ENCODE results near the gene ARL14. TPM values are rescaled to one million over a fixed set of nuclear protein-coding genes. Genes with fewer than 3 reads are reported as not detected.

Gene ARL14
- total RNA-seq, 4 donors from 2014 or later: 0.70 to 0.92 (median 0.76) TPM; not detected in 1

DNA sequence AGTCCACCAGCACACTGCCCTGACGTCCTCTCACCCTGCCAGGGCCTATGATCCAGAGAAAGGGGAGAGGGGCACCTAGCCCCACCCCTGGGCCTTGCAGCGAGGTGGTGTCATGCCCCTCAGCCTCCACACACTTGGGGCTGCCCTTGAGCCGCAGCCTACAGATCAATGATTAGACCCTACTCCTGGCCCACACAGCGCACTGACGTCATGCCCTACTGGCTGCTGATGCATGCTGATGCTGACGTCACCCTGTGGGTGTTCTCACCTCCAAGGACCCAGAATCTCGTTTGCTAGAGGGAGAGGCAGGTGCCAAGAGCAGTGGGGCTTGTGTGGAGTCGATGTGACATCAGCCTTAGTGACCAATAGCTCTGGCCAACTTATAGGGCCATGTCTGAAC lies 18.0 kb downstream of the ARL14 start:
- Histone ChIP-seq H3K36me3 (no peaks in the 10 kb centered on the region), H3K4me1 (no peaks in the 10 kb centered on the region), H3K9me3 (no peaks in the 10 kb centered on the region), H3K27ac (no peak overlapping the region), H3K27me3 (no peaks in the 10 kb centered on the region), H3K4me3 (no peak overlapping the region)
- TF ChIP-seq, protein P1, sequence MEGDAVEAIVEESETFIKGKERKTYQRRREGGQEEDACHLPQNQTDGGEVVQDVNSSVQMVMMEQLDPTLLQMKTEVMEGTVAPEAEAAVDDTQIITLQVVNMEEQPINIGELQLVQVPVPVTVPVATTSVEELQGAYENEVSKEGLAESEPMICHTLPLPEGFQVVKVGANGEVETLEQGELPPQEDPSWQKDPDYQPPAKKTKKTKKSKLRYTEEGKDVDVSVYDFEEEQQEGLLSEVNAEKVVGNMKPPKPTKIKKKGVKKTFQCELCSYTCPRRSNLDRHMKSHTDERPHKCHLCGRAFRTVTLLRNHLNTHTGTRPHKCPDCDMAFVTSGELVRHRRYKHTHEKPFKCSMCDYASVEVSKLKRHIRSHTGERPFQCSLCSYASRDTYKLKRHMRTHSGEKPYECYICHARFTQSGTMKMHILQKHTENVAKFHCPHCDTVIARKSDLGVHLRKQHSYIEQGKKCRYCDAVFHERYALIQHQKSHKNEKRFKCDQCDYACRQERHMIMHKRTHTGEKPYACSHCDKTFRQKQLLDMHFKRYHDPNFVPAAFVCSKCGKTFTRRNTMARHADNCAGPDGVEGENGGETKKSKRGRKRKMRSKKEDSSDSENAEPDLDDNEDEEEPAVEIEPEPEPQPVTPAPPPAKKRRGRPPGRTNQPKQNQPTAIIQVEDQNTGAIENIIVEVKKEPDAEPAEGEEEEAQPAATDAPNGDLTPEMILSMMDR (IDR thresholded peaks at IDR 0.05): no peak
- no peak for TF ChIP-seq POLR2A (IDR thresholded peaks at IDR 0.05)
- no peak for DNase-seq
- intact Hi-C loops (cut with DNase I): no loop called here
- WGBS, 2 donors: 66 to 83% methylated on average over 7 of the region's 8 CpGs

DNA sequence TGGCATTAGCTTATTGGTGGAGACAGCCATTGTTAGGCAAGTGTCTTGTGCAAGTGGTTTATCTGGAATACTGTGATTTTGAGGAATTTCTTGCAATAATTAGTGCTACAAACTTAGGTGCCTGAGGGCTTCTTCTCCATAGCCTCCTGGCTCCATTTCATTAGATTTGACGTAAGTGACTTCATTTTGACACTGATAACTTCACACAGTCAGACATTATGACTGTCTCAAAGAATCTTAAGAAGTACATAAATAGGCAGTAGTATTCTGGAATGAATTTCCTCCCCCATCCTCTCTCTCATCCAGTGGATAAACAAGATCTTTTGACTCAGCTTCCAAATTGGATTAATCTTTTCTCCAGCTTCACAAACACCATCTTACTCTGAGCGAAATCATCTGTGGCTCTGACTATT lies 19.0 kb downstream of the ARL14 start:
- no peaks in the 10 kb centered on the region for H3K9me3 ChIP-seq
- no peaks in the 10 kb centered on the region for H3K27me3 ChIP-seq
- DNase-seq: no peak
- no peak overlapping the region for H3K27ac ChIP-seq
- 51 to 58% methylated on average over 2 of the region's 2 CpGs for WGBS, 2 donors
- H3K36me3 ChIP-seq: no peaks in the 10 kb centered on the region
- TF ChIP-seq, protein P1 (IDR thresholded peaks at IDR 0.05): no peak
- TF ChIP-seq POLR2A (IDR thresholded peaks at IDR 0.05): no peak
- no peaks in the 10 kb centered on the region for H3K4me1 ChIP-seq
- no peak overlapping the region for H3K4me3 ChIP-seq
- intact Hi-C loops (cut with DNase I): no loop called here

DNA sequence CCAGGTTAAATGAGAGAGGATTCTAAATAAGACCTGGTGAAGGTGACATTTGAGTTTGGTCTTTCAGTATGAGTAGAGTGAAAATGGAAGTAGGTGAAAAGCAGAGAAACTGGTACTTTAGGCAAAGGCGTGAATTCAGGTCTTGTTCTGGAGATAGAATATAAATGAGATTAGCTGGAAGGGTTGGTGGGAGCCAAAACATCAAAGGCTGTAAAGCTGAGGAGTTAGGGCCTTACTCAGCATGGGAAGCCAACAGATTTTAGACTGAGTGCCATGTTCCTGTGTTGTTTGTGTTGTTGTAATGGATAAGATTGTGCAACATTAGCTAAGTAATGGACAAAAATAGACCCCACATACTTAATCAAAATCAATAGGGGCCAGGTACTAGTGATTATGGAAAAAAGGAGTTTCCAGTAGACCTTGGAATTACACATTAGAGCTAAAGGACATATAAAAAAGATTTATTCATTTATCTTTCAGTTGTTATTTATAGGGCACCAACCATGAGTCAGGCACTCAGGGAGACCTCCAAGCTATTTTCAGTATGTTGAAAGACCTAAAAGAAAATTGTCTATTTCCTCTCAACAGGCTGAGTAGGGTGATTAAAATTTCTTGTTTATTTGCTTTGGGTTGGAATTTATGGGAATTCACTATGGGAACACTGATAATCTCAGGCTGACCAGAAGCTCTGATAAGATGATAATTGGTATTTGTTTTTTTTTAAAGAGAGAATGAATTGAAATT lies 20.8 kb downstream of the ARL14 start:
- TF ChIP-seq POLR2A (IDR thresholded peaks at IDR 0.05): no peak
- TF ChIP-seq, protein P1 (IDR thresholded peaks at IDR 0.05): no peak
- 90 to 93% methylated on average over 1 of the region's 1 CpG for WGBS, 2 donors
- Histone ChIP-seq H3K9me3 (no peaks in the 10 kb centered on the region), H3K4me3 (no peak overlapping the region), H3K4me1 (no peaks in the 10 kb centered on the region), H3K27me3 (no peaks in the 10 kb centered on the region), H3K27ac (no peak overlapping the region), H3K36me3 (no peaks in the 10 kb centered on the region)
- intact Hi-C loops (cut with DNase I): no loop called here
- DNase-seq: no peak

DNA sequence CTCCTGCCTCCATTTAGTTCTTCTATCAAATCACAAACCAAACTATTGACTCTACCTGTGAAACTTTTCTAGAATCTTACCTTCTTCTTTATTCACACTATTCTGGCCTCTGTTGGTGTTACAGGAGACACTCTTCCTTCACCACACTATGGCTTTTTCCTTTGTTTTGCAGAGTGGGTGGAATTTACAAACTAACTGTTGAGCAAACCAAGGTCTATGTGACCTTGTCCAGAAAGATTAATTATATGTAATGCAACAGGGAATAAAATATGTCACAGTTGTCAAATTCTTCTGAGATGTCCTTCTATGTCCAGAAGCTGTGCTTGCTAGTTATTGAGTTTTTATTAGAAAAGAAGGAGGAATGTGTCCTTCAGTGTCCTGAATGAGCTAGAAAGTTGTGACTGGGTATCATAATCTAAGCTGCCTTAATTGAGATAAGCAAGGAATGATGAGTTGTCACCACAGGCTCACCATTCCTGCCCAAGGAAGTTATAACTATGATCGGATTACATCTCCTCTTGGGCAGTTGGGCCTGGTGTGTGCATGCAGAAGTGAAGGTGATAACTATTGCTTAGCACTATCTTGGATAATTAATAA lies 21.7 kb downstream of the ARL14 start:
- Histone ChIP-seq H3K36me3 (no peaks in the 10 kb centered on the region), H3K27me3 (no peaks in the 10 kb centered on the region), H3K27ac (no peak overlapping the region), H3K4me3 (no peak overlapping the region), H3K9me3 (no peaks in the 10 kb centered on the region), H3K4me1 (no peaks in the 10 kb centered on the region)
- WGBS, 2 donors: 86 to 95% methylated on average over 1 of the region's 1 CpG
- no peak for DNase-seq
- intact Hi-C loops (cut with DNase I): no loop called here
- TF ChIP-seq, protein P1 (IDR thresholded peaks at IDR 0.05): no peak
- TF ChIP-seq POLR2A (IDR thresholded peaks at IDR 0.05): no peak

DNA sequence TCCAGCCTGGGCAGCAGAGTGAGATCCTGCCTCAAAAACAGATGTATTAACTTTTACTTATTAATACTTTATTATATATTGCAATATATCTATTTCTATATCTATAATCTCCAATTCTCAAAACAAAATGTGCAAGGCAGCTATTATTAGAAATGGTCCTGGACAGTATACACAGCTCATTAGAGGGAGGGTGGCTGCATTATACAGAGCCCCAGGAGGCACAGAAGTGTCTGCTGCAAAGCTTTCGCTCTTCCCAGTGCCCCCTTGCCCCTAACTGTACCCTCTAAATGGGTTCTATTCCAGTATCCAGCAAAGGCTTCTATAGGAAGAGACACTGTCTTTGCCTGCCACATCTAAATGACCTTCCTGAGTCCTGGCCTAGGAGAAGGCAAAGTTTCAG lies 24.5 kb downstream of the ARL14 start:
- 80 to 86% methylated on average over 1 of the region's 1 CpG for WGBS, 2 donors
- intact Hi-C loops (cut with DNase I): no loop called here

More for the DNA sequence above, 24.5 kb downstream of the ARL14 start:
- H3K4me3 ChIP-seq: no peak overlapping the region
- H3K4me1 ChIP-seq: no peaks in the 10 kb centered on the region
- no peaks in the 10 kb centered on the region for H3K36me3 ChIP-seq
- TF ChIP-seq POLR2A (IDR thresholded peaks at IDR 0.05): no peak
- TF ChIP-seq, protein P1 (IDR thresholded peaks at IDR 0.05): no peak
- no peaks in the 10 kb centered on the region for H3K27me3 ChIP-seq
- DNase-seq: no peak
- no peak overlapping the region for H3K27ac ChIP-seq
- no peaks in the 10 kb centered on the region for H3K9me3 ChIP-seq

All from esophagus squamous epithelium (tissue), 5 donors.